HG03460 (cell line): ENCODE measurements around the gene MSRB2.

ENCODE experiments used
- ATAC-seq: cut with Tn5 transposase; IDR thresholded peaks from one replicate; pipeline ENCODE4 v1.9.1; 2021; ENCODE audit not compliant: unreplicated experiment

The MSRB2 gene

GRCh38 chr10:23111517-23112286, 16.3 kb downstream of the MSRB2 start:
- ATAC-seq, result no peak

GRCh38 chr10:23114228-23114850, 19.0 kb downstream of the MSRB2 start:
- no peak for ATAC-seq

- no peak for ATAC-seq
Measured at GRCh38 chr10:23116486-23117205, 21.3 kb downstream of the MSRB2 start.

DNA sequence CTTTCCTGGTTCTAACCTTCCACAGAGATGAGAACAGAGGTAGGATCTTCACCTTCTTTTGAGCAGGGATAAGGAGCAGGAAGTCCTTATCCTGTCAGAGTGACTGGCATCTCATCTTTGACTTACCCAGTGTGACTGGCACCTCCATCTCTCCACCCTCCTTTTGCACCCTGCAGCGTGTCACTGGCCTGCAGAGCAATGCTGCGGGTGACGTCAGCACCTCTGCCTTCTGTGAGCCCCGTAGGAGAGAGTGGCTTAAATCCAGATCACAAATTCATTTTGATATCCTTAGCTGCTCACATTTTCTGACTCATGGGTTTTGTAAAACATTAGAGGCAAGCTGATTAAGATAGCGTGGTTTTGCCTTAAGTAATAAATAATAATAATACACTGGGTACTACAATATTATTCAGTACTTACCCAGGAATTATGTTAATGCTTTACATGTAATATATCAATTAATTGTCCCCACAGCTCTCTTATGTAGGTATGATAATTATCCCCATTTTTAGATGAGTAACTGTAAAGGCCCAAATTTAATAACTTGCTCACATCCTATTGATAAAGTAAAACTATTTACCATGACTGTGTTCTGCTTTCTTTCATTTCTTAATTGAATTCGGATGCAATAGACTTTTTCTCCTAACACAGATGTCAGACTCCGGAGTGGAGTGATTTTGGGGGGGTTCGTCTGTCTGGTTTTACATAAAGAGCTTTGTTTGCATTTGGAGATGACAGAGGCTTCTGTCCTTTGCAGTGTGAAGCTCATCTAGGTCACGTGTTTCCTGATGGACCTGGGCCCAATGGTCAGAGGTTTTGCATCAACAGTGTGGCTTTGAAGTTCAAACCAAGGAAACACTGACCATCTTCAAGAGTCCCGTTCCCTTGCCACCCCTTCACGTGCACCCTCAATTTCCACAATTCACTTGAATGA, 24.9 kb downstream of the MSRB2 start:
- no peak for ATAC-seq

DNA sequence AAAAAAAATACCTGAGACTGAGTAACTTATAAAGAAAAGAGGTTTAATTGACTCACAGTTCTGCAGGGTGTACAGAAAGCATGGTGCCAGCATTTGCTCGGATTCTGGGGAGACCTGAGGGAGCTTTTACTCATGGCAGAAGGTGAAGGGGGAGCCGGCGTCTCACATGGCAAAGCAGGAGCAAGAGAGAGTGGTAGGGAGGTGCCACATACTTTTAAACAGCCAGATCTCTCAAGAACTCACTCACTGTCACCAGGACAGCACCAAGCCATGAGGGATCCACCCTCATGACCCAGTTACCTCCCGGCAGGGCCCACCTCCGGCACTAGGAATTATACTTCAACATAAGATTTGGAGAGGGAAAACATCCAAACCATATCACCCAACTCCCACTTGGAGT, 25.8 kb downstream of the MSRB2 start:
- no peak for ATAC-seq

- ATAC-seq, result no peak
Measured at GRCh38 chr10:23136462-23136861, 41.1 kb downstream of the MSRB2 start.

GRCh38 chr10:23139677-23140076, 44.3 kb downstream of the MSRB2 start:
- ATAC-seq, result no peak

DNA sequence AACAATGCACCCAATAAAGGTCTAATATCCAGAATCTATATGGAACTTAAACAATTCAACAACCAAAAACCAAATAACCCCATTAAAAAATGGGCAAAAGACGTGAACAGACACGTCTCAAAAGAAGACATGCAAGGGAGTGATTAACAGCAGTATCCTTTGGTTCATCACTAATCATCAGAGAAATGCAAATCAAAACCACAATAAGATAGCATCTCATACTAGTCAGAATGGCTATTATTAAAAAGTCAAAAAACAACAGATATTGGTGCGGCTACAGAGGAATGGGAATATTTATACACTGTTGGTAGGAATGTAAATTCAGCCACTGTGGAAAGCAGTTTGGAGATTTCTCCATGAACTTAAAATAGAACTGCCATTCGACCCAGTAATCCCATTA, 46.6 kb downstream of the MSRB2 start:
- no peak for ATAC-seq

DNA sequence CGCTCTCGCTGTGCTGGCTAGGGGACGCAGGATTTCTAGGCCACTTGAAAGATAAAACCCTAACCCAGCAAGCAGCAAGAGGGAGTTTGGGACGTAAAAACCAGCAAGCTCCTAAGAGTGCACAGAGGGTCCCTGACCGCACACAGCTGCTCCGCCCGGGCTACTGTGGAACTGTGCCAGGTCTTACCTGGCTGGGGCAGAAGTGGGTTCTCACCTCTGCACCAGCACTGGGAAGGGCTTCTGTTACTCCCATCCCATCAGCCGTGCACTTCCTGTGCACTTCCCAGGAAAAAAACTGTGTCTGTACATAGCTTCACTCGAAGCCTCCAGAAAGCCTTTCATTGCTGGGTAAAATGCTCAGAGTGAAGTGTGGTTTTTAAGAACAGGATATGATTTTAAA, 50.9 kb downstream of the MSRB2 start:
- no peak for ATAC-seq

GRCh38 chr10:23147035-23147434, 51.7 kb downstream of the MSRB2 start:
- no peak for ATAC-seq

- ATAC-seq, result no peak
Measured at GRCh38 chr10:23148214-23148613, 52.8 kb downstream of the MSRB2 start.

GRCh38 chr10:23150091-23150490, 54.7 kb downstream of the MSRB2 start:
- no peak for ATAC-seq

- ATAC-seq, result no peak
Measured at GRCh38 chr10:23150610-23151009, 55.2 kb downstream of the MSRB2 start.

DNA sequence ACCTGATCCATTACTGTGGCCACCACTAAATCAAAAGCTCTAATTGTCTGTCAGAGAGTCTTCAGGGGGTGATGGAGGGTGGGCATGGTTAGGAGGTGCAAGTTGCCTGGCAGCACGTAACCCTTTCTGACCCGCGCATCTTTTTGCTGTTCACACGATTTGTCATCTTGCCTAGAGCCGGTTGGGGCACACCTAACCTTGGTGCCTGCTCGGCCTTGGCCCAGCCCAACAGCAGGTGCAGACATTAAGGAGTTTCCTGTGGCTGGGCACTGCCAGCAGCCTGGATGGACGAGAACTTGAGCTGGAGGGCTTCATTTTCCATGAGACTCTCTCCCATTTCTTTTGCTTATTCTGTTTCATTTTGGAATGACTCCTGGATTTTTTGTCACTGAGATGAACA, 55.7 kb downstream of the MSRB2 start:
- no peak for ATAC-seq

DNA sequence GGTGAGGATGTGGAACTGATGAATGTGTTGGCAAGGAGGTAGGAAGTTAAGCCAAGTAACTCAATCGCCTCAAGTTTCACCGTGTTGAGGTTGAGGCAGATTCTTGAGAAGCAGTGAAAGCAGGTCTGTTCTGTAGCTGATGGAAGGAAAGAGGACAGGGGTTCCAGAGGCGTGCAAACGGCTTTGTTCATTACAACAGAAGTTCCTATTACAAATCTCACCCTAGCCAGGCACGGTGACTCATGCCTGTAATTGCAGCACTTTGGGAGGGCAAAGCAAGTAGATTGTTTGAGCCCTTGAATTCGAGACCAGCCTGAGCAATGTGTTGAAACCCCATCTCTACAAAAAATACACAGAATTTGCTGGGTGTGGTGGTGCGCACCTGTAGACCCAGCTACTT, 59.8 kb downstream of the MSRB2 start:
- no peak for ATAC-seq

DNA sequence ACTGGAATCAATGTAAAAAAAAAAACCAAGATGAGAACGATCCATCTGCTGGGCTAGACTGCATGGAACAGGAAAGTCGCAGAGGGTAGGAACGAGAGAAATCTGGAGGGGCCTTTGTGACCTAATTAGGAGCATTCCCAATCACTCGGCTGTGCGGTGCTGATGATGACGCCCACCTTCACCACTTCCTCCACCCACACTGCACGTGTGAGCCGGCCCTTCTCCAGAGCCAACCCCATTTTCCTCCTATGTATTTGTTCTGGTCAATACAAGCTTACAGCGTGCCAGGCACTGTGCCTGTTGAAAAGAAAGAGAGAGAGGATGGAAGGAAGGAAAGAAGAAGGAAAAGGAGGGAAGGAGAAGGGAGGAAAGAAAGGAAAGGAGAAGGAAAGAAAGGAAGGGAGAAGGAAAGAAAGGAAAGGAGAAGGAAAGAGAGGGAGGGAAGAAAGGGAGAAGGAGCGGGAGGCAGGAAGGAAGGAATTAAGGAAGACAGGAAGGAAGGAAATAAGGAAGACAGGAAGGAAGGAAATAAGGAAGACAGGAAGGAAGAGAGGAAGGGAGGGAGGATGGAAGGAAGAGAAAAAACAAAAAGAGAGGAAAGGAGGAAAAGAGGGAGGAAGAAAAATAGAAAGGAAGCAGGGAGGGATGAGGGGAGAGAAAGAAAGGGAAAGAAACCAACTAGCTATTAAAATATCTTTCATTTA, 61.2 kb downstream of the MSRB2 start:
- ATAC-seq, result no peak

DNA sequence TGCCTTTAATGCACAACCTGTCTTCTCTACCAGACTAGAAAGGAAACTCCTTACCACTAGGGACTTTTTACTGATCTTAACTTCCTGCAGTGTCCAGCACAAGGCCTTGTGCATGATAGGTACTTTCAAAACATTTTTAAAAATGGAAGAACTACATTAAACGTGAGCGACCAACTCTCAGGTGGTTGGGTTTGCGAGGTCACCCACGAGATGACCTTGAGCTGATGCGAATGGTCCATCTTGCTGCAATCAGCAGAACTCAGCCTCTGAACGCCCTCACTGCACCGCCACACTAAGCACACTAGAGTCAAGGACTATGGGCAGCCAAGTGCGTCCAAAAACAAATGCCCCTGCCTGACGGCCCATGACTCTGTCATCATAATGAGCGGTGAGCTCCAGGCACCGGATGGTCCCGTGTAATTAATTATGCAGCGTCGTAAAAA, 61.9 kb downstream of the MSRB2 start:
- ATAC-seq, result peak; percentile 49

DNA sequence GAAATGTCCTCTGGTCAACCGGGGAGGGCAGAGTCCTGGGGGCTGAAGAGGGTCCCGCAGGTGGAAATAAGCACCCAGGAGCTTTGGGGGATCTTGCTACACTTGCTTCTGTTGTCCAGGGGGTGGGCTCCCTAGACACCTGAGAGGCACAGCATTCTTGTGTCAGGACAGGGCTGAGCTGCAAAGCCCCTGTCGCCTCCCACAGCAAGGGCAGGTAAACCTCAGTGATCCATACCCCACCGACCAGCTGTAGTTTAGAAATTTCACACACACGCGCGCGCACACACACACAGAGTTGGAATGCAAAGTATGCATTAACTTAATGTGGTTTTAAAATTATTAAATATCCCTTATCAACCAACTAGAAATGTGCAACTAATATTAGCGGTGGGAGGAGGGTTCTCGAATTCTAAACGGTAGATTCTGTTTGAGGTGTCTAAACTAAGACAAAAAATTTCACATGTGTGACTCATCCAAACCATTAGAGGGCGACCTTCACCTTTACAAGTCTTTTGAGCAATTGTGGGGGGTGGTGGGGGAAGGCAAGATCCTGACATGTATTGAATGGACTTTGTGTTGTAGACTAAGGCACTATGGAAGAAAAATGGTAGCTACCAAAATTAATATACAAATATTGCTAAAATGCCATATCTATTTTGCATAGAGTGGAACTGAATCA, 62.5 kb downstream of the MSRB2 start:
- peak; percentile 68 for ATAC-seq

DNA sequence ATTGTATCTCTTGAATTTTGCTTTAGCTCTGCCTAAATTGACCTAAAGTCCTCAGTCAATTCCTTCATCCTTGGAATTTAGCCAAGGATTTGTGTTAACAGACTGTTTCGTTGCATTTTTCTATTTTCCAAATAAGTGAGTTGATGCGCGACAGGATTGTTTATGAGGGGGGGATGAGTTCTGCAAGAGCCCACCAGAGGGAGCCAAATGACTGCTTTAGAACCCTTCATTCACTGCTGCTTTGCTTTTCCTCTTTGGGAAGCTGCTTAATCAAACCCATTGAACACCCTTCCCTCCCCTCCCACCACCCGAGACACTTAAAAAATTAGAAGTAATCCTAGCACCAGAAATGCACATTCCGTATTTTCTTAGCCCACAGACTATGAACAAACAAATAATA, 63.0 kb downstream of the MSRB2 start:
- peak; percentile 55 for ATAC-seq
